Activated T-cell treated with anti-CD3 and anti-CD28 coated beads, Interleukin-2, amount 50 U/mL, for 24 hours (primary cell): ENCODE measurements around the gene SUSD5.

Experiments used
- DNase-seq: peaks from one replicate; pipeline ENCODE4 v3.0.0-alpha.2; 2020
- H3K27ac Mint-ChIP-seq: 2 replicates; pipeline ENCODE4 v1.8.0; 2020; ENCODE audit warnings: mild to moderate bottlenecking, mixed read lengths
- H3K27me3 Mint-ChIP-seq: 2 replicates; pipeline ENCODE4 v1.8.0; 2020; ENCODE audit warnings: mixed read lengths
- H3K36me3 Mint-ChIP-seq: 2 replicates; pipeline ENCODE4 v1.8.0; 2020; ENCODE audit warnings: low read depth, mixed read lengths
- H3K4me1 Mint-ChIP-seq: 2 replicates; pipeline ENCODE4 v1.8.0; 2020; ENCODE audit warnings: low read depth, mixed read lengths
- H3K4me3 Mint-ChIP-seq: 2 replicates; pipeline ENCODE4 v1.8.0; 2020; ENCODE audit warnings: mild to moderate bottlenecking, moderate library complexity, mixed read lengths
- H3K9me3 Mint-ChIP-seq: 2 replicates; pipeline ENCODE4 v1.8.0; 2020; ENCODE audit warnings: mixed read lengths

Gene SUSD5

DNA sequence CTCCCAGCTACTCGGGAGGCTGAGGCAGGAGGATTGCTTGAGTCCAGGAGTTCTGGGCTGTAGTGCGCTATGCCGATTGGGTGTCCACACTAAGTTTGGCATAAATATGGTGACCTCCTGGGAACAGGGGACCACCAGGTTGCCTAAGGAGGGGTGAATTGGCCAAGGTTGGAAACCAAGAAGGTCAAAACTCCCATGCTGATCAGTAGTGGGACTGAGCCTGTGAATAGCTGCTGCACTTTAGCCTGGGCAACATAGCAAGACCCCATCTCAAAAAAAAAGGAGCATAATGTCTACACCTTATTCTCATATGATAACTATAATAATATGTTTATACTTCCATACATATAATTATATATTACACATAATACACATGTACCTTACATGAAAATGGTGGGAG, 115.6 kb downstream of the SUSD5 start:
- H3K4me1 Mint-ChIP-seq = no peaks in the 10 kb centered on the region

DNA sequence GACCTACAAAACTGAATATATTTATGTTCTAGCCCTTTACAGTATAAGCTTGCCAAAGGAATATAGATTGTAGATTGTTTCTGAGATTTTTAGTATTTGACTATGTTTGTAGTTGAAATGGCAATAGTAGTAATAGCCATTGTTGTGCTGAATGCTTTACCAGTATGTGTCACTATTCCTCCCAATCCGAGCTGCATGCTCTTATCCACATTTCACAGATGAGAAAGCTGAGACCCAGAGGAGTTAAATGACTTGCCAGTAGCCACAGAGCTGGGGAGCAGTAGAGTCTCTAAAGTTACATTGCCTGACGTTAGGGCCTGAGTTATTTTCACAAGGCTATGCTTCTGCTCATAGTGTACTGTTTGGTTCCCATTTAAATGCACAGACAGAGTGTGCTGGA, 118.4 kb downstream of the SUSD5 start:
- Mint-ChIP-seq H3K27ac (no peak overlapping the region), H3K4me3 (no peak overlapping the region), H3K27me3 (peaks cover 9% of the 10 kb centered on the region), H3K9me3 (no peaks in the 10 kb centered on the region), H3K36me3 (peaks cover 7% of the 10 kb centered on the region), H3K4me1 (peaks cover 16% of the 10 kb centered on the region)
- DNase-seq = no peak

More for the DNA sequence above, 115.6 kb downstream of the SUSD5 start:
- Mint-ChIP-seq H3K9me3 (no peaks in the 10 kb centered on the region), H3K4me3 (no peak overlapping the region), H3K27ac (no peak overlapping the region), H3K36me3 (no peaks in the 10 kb centered on the region), H3K27me3 (peaks cover 9% of the 10 kb centered on the region)
- no peak for DNase-seq
